Spleen (tissue), 7 donors: Measurements from ENCODE around the gene NFIC.

Experiments
- POLR2A ChIP-seq, 3 donors: fragments of 450-650 bp; IDR thresholded peaks; one replicate each; pipeline ENCODE4 v1.5.1; 2017; ENCODE audit warnings: antibody characterized with exemption in 3 of 3, mild to moderate bottlenecking in 1 of 3
- POLR2AphosphoS5 ChIP-seq, 3 donors: sonication (generic); formaldehyde crosslinking; IDR thresholded peaks; one replicate each; pipeline ENCODE4 v1.5.1; 2017; ENCODE audit warnings: antibody characterized with exemption in 3 of 3
- TF ChIP-seq, protein P1 (sequence below), 11 experiments: fragments of 200-600 bp in 7 of 11; fragments of 450-650 bp in 4 of 11; sonication (generic) in 4 of 11; IDR thresholded peaks in 8 of 11; conservative IDR thresholded peaks in 3 of 11; 1 replicate in 7 of 11; 2 replicates in 4 of 11; pipeline versions ENCODE4 v1.4.0 to v1.8.0; 2016 to 2021; ENCODE audit warnings: antibody characterized with exemption in 11 of 11, inconsistent platforms in 4 of 11, mild to moderate bottlenecking in 1 of 11
- donor health status: DM: no; HTN: no; CAD: no; lungs with moderate emphysema.
- donor health status: DM: no; HTN: no; CAD: no.
- donor health status: DM: no; HTN: no; CAD: no.

DNA sequence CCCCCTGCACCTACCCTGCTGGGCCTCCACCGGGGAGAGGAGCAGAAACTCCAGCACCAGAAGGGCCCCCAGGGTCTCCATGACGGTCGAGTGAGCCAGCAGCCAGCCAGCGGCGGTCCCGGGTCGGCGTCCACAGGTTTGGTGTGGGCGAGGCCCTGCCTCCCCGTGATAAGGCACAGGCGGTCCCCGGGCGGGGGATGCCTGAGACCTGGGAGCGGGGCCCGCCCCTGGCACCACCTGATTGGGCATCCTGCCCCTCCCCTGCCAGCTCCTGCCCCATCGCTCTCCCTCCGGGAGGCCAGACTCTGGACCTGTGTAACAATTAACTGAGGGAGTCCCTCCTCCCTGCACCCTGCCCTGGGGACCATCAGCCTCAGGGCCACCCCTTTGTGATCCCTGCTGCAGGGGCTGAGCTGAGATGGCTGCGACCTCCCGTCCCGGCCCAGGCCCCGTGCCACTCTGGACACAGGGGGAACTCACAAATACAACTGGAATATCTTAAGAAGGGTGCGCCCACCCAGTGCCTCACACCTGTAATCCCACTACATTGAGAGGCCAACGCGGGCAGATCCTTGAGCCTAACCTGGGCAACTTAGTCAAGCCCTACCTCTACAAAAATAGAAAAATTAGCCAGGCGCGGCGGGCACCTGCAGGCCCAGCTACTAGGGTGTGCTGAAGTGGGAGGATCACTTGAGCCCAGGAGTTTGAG lies 114.2 kb downstream of the NFIC start, which contains the start of gene SMIM24:
- TF ChIP-seq POLR2A (IDR thresholded peaks at IDR 0.05) (no peak), POLR2AphosphoS5 (IDR thresholded peaks at IDR 0.05) (no peak)
- TF ChIP-seq, protein P1, sequence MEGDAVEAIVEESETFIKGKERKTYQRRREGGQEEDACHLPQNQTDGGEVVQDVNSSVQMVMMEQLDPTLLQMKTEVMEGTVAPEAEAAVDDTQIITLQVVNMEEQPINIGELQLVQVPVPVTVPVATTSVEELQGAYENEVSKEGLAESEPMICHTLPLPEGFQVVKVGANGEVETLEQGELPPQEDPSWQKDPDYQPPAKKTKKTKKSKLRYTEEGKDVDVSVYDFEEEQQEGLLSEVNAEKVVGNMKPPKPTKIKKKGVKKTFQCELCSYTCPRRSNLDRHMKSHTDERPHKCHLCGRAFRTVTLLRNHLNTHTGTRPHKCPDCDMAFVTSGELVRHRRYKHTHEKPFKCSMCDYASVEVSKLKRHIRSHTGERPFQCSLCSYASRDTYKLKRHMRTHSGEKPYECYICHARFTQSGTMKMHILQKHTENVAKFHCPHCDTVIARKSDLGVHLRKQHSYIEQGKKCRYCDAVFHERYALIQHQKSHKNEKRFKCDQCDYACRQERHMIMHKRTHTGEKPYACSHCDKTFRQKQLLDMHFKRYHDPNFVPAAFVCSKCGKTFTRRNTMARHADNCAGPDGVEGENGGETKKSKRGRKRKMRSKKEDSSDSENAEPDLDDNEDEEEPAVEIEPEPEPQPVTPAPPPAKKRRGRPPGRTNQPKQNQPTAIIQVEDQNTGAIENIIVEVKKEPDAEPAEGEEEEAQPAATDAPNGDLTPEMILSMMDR (IDR thresholded peaks at IDR 0.05 in 8 of 11, conservative IDR thresholded peaks at IDR 0.05 in 3 of 11), result no peak
